K562 (cell line): ENCODE results near the gene ADAM10. TPM values are rescaled to one million over a fixed set of nuclear protein-coding genes. Genes with fewer than 3 reads are reported as not detected.

ENCODE experiments used
- ATAC-seq: fragments of 200-7000 bp; cut with Tn5 transposase; 3 replicates; pipeline ENCODE4 v1.9.1; 2020; ENCODE audit warnings: moderate library complexity
- BruUV-seq: library from RNA; stranded (reverse); fragments of 400-500 nt; replicated peaks from 2 replicates; lab custom pipeline; 2021; lab: Mats Ljungman, UMichigan
- CTCF ChIA-PET: fragments of 300-600 bp; formaldehyde crosslinking; extraction: SDS; loops from one replicate; lab custom pipeline; 2021; ENCODE audit warnings: low intra/inter-chr PET ratio; lab: Yijun Ruan, JAX
- POLR2A ChIA-PET: fragments of 300-600, 350-650 bp; sonication (Branson Sonifier 250); formaldehyde crosslinking; extraction: SDS; loops from one replicate; lab custom pipeline; 2021; ENCODE audit warnings: antibody characterized with exemption, inconsistent platforms; lab: Yijun Ruan, JAX
- DNase-seq, 4 experiments: peaks; one replicate each; pipeline versions ENCODE4 v3.0.0 to v3.0.0-alpha.2; 2011 to 2018; ENCODE audit warnings: low spot score in 3 of 4, mixed read lengths in 3 of 4; ENCODE audit errors: extremely low read depth in 1 of 4
- FAIRE-seq: peaks from 2 replicates; lab custom pipeline; 2011; peaks lifted over from hg19 to GRCh38; lab: Jason Lieb, UNC
- H2AFZ ChIP-seq: 2 replicates; pipeline ENCODE4 v1.6.0; 2011; ENCODE audit warnings: low read depth, low read length, control low read depth, inconsistent platforms
- H3K27ac ChIP-seq: fragments of 200-600 bp; 3 replicates; pipeline ENCODE4 v1.8.0; 2011; ENCODE audit warnings: low read depth, mild to moderate bottlenecking, control low read depth, inconsistent platforms, low read length, moderate library complexity, mixed read lengths; ENCODE audit errors: extremely low read depth
- H3K27me3 ChIP-seq, 2 experiments: fragments of 300-600 bp in 1 of 2; 2 replicates in 1 of 2; 3 replicates in 1 of 2; pipeline versions ENCODE4 v1.6.0 to v1.8.0; 2011; ENCODE audit warnings: inconsistent platforms in 2 of 2, low read length in 2 of 2, mild to moderate bottlenecking in 1 of 2, mixed read lengths in 1 of 2, moderate library complexity in 1 of 2; ENCODE audit not compliant: control insufficient read depth in 2 of 2, insufficient read depth in 2 of 2
- H3K36me3 ChIP-seq: fragments of 300-600 bp; 3 replicates; pipeline ENCODE4 v1.8.0; 2011; ENCODE audit warnings: mild to moderate bottlenecking, low read length, inconsistent platforms; ENCODE audit not compliant: control insufficient read depth, insufficient read depth
- H3K4me1 ChIP-seq, 2 experiments: fragments of 200-600 bp in 1 of 2; replicated peaks in 1 of 2; 2 replicates in 1 of 2; 3 replicates in 1 of 2; pipeline versions ENCODE4 v1.5.1 to v1.8.0; 2011; ENCODE audit warnings: inconsistent platforms in 2 of 2, low read length in 2 of 2, mild to moderate bottlenecking in 1 of 2, mixed read lengths in 1 of 2, moderate library complexity in 1 of 2; ENCODE audit not compliant: control insufficient read depth in 2 of 2, insufficient read depth in 2 of 2
- H3K4me2 ChIP-seq: 2 replicates; pipeline ENCODE4 v1.6.1; 2011; ENCODE audit warnings: low read length, control low read depth, inconsistent platforms, mixed read lengths; ENCODE audit not compliant: insufficient read depth
- H3K4me3 ChIP-seq: fragments of 200-600 bp; sonication (generic), shearing (Covaris generic); 2 replicates; pipeline ENCODE4 v1.5.1; 2016; ENCODE audit warnings: control low read depth, inconsistent platforms
- H3K79me2 ChIP-seq: fragments of 200-600 bp; 3 replicates; pipeline ENCODE4 v1.8.0; 2011; ENCODE audit warnings: low read length, inconsistent platforms; ENCODE audit not compliant: control insufficient read depth, insufficient read depth
- H3K9ac ChIP-seq, 2 experiments: 2 replicates each; pipeline versions ENCODE4 v1.6.0 to v1.6.1; 2011; ENCODE audit warnings: low read depth in 2 of 2, low read length in 2 of 2, control low read depth in 1 of 2, inconsistent platforms in 1 of 2, mild to moderate bottlenecking in 1 of 2, mixed read lengths in 1 of 2; ENCODE audit not compliant: insufficient read depth in 1 of 2
- H3K9me1 ChIP-seq: one replicate; pipeline ENCODE4 v1.6.0; 2011; ENCODE audit warnings: inconsistent platforms, mild to moderate bottlenecking, low read length, moderate library complexity; ENCODE audit not compliant: control insufficient read depth, insufficient read depth
- H3K9me3 ChIP-seq: replicated peaks from 2 replicates; pipeline ENCODE4 v1.5.1; 2011; ENCODE audit warnings: low read depth, low read length, inconsistent platforms; ENCODE audit not compliant: control insufficient read depth, insufficient read depth
- H4K20me1 ChIP-seq: replicated peaks from 2 replicates; pipeline ENCODE4 v1.6.1; 2011; ENCODE audit warnings: low read length, inconsistent platforms, mixed read lengths; ENCODE audit not compliant: control insufficient read depth, insufficient read depth
- CBX8 ChIP-seq: fragments of 200-600 bp; sonication (generic); IDR thresholded peaks from 2 replicates; pipeline ENCODE4 v1.6.1; 2012; ENCODE audit warnings: borderline replicate concordance, mixed run types, low read depth, mild to moderate bottlenecking, moderate library complexity, mixed read lengths, low read length, control low read depth, inconsistent platforms; ENCODE audit not compliant: poor library complexity, severe bottlenecking; ENCODE audit errors: extremely low read depth
- DEAF1 ChIP-seq: fragments of 450-650 bp; formaldehyde crosslinking; IDR thresholded peaks from 2 replicates; pipeline ENCODE4 v1.4.0; 2020; ENCODE audit warnings: mild to moderate bottlenecking, moderate library complexity
- HNRNPK ChIP-seq: fragments of 200-400 bp; formaldehyde crosslinking; IDR thresholded peaks from one replicate; pipeline ENCODE4 v1.6.1; 2018; ENCODE audit warnings: mild to moderate bottlenecking, low read depth, low read length; ENCODE audit not compliant: poor library complexity, severe bottlenecking
- MECOM ChIP-seq: fragments of 250-450 bp; sonication (Bioruptor Pico); IDR thresholded peaks from 2 replicates; pipeline ENCODE4 v1.8.0; 2022; ENCODE audit warnings: inconsistent platforms
- NELFE ChIP-seq: IDR thresholded peaks from 2 replicates; pipeline ENCODE4 v1.6.1; 2011; ENCODE audit warnings: mild to moderate bottlenecking; ENCODE audit not compliant: insufficient read depth, insufficient read length
- PCBP1 ChIP-seq: fragments of 200-400 bp; formaldehyde crosslinking; IDR thresholded peaks from 2 replicates; pipeline ENCODE4 v1.6.1; 2018; ENCODE audit warnings: mild to moderate bottlenecking, low read depth, low read length; ENCODE audit not compliant: poor library complexity, severe bottlenecking
- WGBS: fragments of 100-300 bp; shearing (Covaris generic); methylation state at CpG from one replicate; pipeline ENCODE4 v1.1.6; 2016; ENCODE audit warnings: low coverage, mixed read lengths; ENCODE audit not compliant: insufficient coverage; ENCODE audit errors: missing lambda C conversion rate; 5-methylcytosine and 5-hydroxymethylcytosine counted together
- in situ Hi-C: fragments of 300-500 bp; cut with MboI; formaldehyde crosslinking; loops from 4 replicates; pipeline ENCODE4 v1.15.0; 2018; ENCODE audit warnings: inconsistent platforms, mixed read lengths
- intact Hi-C: fragments of 100-400 bp; cut with micrococcal nuclease; formaldehyde crosslinking; loops from 2 replicates; pipeline ENCODE4 v1.14.2; 2022
- polyA plus RNA-seq, 8 experiments: library from polyadenylated mRNA; depleted of rRNA in 4 of 8; stranded (reverse) in 5 of 8; unstranded in 3 of 8; fragments of >200 nt; fragmentation: Nextera tagmentation in 2 of 8; fragmentation: Illumina TruSeq in 1 of 8; extraction: Ambion mirVana in 2 of 8; extraction: Trizol in 1 of 8; gene quantifications; 2 replicates each; pipeline versions ENCODE4 v1.2.1 to v1.2.3, GENCODE V29; 2011 to 2014; ENCODE audit warnings: inconsistent platforms in 1 of 8, missing spikeins in 1 of 8
- total RNA-seq, 7 experiments: library from RNA; depleted of rRNA in 6 of 7; stranded (reverse); fragments of >200 nt in 6 of 7; fragmentation: Illumina TruSeq in 2 of 7; extraction: Trizol in 2 of 7; gene quantifications; 2 replicates each; pipeline versions ENCODE4 v1.2.1 to v1.2.3, GENCODE V29; 2011 to 2021; ENCODE audit warnings: low replicate concordance in 1 of 7
- TF ChIP-seq, protein P1 (sequence below): fragments of 250-450 bp; sonication (Bioruptor Pico); IDR thresholded peaks from 2 replicates; pipeline ENCODE4 v1.8.0; 2022; ENCODE audit warnings: moderate library complexity, mild to moderate bottlenecking, inconsistent platforms
- TF ChIP-seq, protein P2 (sequence below): fragments of 250-450 bp; sonication (Bioruptor Pico); IDR thresholded peaks from 2 replicates; pipeline ENCODE4 v1.5.0; 2021; ENCODE audit warnings: mild to moderate bottlenecking, moderate library complexity
- TF ChIP-seq, protein P3 (sequence below): fragments of 450-650 bp; formaldehyde crosslinking; IDR thresholded peaks from 2 replicates; pipeline ENCODE4 v1.4.0; 2022; ENCODE audit warnings: missing genetic modification characterization
- TF ChIP-seq, protein P4 (sequence below): fragments of 250-450 bp; sonication (Bioruptor Pico); IDR thresholded peaks from 2 replicates; pipeline ENCODE4 v1.8.0; 2022; ENCODE audit warnings: inconsistent platforms, mild to moderate bottlenecking, moderate library complexity, borderline replicate concordance

Gene ADAM10
- total and polyA plus RNA-seq, 9 of the 15 experiments (the other 6 are each of a cell fraction or from before 2014, with no cell fraction given), result 11.9 to 152 (median 57.3) TPM

GRCh38 chr15:58553365-58553918, 196.1 kb downstream of the ADAM10 start:
- Histone ChIP-seq H3K36me3 (no peaks in the 10 kb centered on the region), H3K4me1 (peaks cover 22 to 34% of the 10 kb centered on the region in 2 experiments), H4K20me1 (no peaks in the 10 kb centered on the region), H3K4me2 (no peak overlapping the region), H3K9ac (no peak overlapping the region), H3K4me3 (no peak overlapping the region), H3K79me2 (no peaks in the 10 kb centered on the region), H2AFZ (peak overlapping the region; percentile 99; the same call in 1 of the 2 replicates), H3K27me3 (no peaks in the 10 kb centered on the region), H3K27ac (no peak overlapping the region), H3K9me3 (no peaks in the 10 kb centered on the region), H3K9me1 (no peaks in the 10 kb centered on the region)
- DNase-seq (no peak), ATAC-seq (no peak), FAIRE-seq (no peak)
- intact Hi-C loops (no loop called here), in situ Hi-C loops (no loop called here)
- 84% methylated on average over 9 of the region's 10 CpGs for WGBS
- POLR2A ChIA-PET, result no interaction called here
- CTCF ChIA-PET, result no interaction called here
- no TSS peak for BruUV-seq
- TF ChIP-seq PCBP1 (no peak), MECOM (CRISPR knock-in tag) (no peak), NELFE (no peak), DEAF1 (CRISPR knock-in tag) (no peak), CBX8 (no peak), HNRNPK (no peak)
- TF ChIP-seq, protein P1, sequence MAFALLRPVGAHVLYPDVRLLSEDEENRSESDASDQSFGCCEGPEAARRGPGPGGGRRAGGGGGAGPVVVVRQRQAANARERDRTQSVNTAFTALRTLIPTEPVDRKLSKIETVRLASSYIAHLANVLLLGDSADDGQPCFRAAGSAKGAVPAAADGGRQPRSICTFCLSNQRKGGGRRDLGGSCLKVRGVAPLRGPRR (CRISPR knock-in tag), result no peak
- TF ChIP-seq, protein P2, sequence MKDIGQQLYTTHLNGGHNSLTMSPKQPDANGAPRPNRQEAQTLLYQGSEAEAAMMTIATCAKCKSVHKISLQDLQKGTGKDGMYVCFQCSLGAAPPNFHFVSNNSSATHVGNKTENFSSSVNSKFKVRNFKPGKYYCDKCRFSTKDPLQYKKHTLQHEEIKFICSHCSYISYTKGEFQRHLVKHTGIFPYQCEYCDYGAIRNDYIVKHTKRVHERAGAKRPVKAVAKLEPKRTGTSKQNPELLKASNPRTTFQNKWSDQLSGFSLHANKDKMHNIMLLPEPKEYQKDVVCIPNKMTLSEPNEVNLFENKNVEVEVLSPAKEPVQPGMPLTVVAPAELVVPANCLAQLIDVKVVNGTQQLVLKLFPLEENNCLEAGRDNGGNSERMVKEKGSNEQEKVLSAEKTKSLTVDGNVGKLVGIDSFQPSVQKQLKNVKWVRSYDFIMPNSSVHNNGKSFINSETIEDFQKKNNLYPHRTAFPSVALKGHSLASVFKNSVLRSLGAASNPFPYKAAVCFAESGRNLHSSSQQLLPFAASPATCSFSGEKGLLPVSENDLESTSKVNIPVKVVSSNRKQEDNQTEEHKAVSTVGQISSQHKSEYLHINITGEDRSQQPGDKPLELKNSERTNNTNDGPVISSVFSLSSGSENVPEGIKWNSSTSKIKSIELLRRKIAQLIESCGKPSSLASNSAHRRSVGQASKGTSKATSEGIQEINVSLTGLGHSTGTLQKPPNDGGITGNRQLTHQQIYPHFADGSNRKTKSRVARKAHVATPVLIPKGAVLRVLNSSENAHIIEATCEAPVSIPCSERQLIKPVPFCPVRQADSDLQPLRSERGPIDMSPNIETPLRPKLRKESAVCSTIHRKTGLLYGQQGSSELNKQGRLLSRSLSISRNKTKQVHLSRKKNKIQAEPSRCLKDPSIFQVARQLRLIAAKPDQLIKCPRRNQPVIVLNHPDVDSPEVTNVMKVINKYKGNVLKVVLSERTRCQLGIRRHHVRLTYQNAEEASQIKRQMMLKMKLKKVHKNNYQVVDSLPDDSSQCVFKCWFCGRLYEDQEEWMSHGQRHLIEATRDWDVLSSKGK (CRISPR knock-in tag), result no peak
- TF ChIP-seq, protein P3, sequence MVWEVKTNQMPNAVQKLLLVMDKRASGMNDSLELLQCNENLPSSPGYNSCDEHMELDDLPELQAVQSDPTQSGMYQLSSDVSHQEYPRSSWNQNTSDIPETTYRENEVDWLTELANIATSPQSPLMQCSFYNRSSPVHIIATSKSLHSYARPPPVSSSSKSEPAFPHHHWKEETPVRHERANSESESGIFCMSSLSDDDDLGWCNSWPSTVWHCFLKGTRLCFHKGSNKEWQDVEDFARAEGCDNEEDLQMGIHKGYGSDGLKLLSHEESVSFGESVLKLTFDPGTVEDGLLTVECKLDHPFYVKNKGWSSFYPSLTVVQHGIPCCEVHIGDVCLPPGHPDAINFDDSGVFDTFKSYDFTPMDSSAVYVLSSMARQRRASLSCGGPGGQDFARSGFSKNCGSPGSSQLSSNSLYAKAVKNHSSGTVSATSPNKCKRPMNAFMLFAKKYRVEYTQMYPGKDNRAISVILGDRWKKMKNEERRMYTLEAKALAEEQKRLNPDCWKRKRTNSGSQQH (CRISPR knock-in tag), result no peak
- TF ChIP-seq, protein P4, sequence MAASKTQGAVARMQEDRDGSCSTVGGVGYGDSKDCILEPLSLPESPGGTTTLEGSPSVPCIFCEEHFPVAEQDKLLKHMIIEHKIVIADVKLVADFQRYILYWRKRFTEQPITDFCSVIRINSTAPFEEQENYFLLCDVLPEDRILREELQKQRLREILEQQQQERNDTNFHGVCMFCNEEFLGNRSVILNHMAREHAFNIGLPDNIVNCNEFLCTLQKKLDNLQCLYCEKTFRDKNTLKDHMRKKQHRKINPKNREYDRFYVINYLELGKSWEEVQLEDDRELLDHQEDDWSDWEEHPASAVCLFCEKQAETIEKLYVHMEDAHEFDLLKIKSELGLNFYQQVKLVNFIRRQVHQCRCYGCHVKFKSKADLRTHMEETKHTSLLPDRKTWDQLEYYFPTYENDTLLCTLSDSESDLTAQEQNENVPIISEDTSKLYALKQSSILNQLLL (CRISPR knock-in tag), result no peak
